HEK293 (cell line): ENCODE measurements around the gene ADCYAP1R1.

ENCODE experiments used
- CTCF ChIA-PET: fragments of 350-600 bp; formaldehyde crosslinking; extraction: SDS; loops from one replicate; lab custom pipeline; 2021; ENCODE audit warnings: antibody characterized with exemption; lab: Yijun Ruan, JAX
- POLR2A ChIA-PET: fragments of 300-600 bp; formaldehyde crosslinking; extraction: SDS; loops from one replicate; lab custom pipeline; 2020; ENCODE audit warnings: antibody characterized with exemption, inconsistent platforms; lab: Yijun Ruan, JAX
- H3K27ac ChIP-seq: fragments of 200-500 bp; sonication (Bioruptor generic); 2 replicates; pipeline ENCODE4 v1.5.1; 2014; ENCODE audit warnings: low read depth, low read length, control low read depth, inconsistent platforms; ENCODE audit errors: extremely low read depth
- H3K36me3 ChIP-seq, 2 experiments: fragments of 200-500 bp in 1 of 2; sonication (Bioruptor generic) in 1 of 2; 1 replicate in 1 of 2; 2 replicates in 1 of 2; pipeline ENCODE4 v1.5.1; 2014 to 2017; ENCODE audit warnings: inconsistent platforms in 2 of 2, low read length in 2 of 2; ENCODE audit not compliant: control insufficient read depth in 2 of 2, insufficient read depth in 1 of 2
- H3K4me1 ChIP-seq: fragments of 200-500 bp; sonication (Bioruptor generic); 2 replicates; pipeline ENCODE4 v1.5.1; 2014; ENCODE audit warnings: mild to moderate bottlenecking, low read length, inconsistent platforms; ENCODE audit not compliant: control insufficient read depth, insufficient read depth
- H3K4me3 ChIP-seq: 2 replicates; pipeline ENCODE4 v1.5.1; 2011; ENCODE audit warnings: low read depth, mild to moderate bottlenecking, control low read depth, low read length, moderate library complexity
- H3K9me3 ChIP-seq: fragments of 200-500 bp; sonication (Bioruptor generic); 2 replicates; pipeline ENCODE4 v1.5.1; 2014; ENCODE audit warnings: low read depth, low read length, inconsistent platforms; ENCODE audit not compliant: control insufficient read depth, insufficient read depth
- KLF8 ChIP-seq: fragments of 450-650 bp; formaldehyde crosslinking; IDR thresholded peaks from 2 replicates; pipeline ENCODE4 v1.5.1; 2016; ENCODE audit warnings: missing biosample characterization, missing genetic modification characterization
- PRDM1 ChIP-seq: fragments of 450-650 bp; formaldehyde crosslinking; IDR thresholded peaks from 2 replicates; pipeline ENCODE4; 2016; ENCODE audit warnings: missing biosample characterization, missing genetic modification characterization
- PRDM2 ChIP-seq: fragments of 450-650 bp; formaldehyde crosslinking; IDR thresholded peaks from 2 replicates; pipeline ENCODE4 v1.5.1; 2016; ENCODE audit warnings: missing biosample characterization, missing genetic modification characterization, borderline replicate concordance
- SP3 ChIP-seq: fragments of 450-650 bp; formaldehyde crosslinking; IDR thresholded peaks from 2 replicates; pipeline ENCODE4 v1.5.1; 2016; ENCODE audit warnings: missing biosample characterization, missing genetic modification characterization
- YY1 ChIP-seq: fragments of 450-650 bp; formaldehyde crosslinking; IDR thresholded peaks from 2 replicates; pipeline ENCODE4 v1.5.1; 2018; ENCODE audit warnings: missing biosample characterization, missing genetic modification characterization
- ZNF133 ChIP-seq: fragments of 450-650 bp; formaldehyde crosslinking; IDR thresholded peaks from 2 replicates; pipeline ENCODE4 v1.5.1; 2016; ENCODE audit warnings: missing biosample characterization, missing genetic modification characterization
- ZNF221 ChIP-seq: fragments of 450-650 bp; formaldehyde crosslinking; IDR thresholded peaks from 2 replicates; pipeline ENCODE4 v1.5.1; 2017; ENCODE audit warnings: missing biosample characterization, missing genetic modification characterization, borderline replicate concordance
- ZNF488 ChIP-seq: fragments of 450-650 bp; formaldehyde crosslinking; IDR thresholded peaks from 2 replicates; pipeline ENCODE4 v1.5.1; 2016; ENCODE audit warnings: missing biosample characterization, missing genetic modification characterization
- ZNF513 ChIP-seq: fragments of 450-650 bp; IDR thresholded peaks from 2 replicates; pipeline ENCODE4 v1.5.1; 2018; ENCODE audit warnings: missing biosample characterization, missing genetic modification characterization
- ZNF514 ChIP-seq: fragments of 450-650 bp; formaldehyde crosslinking; IDR thresholded peaks from 2 replicates; pipeline ENCODE4 v1.5.1; 2016; ENCODE audit warnings: missing biosample characterization, missing genetic modification characterization
- ZNF530 ChIP-seq: fragments of 450-650 bp; formaldehyde crosslinking; IDR thresholded peaks from 2 replicates; pipeline ENCODE4 v1.5.1; 2016; ENCODE audit warnings: low read depth, missing biosample characterization, missing genetic modification characterization
- ZNF558 ChIP-seq: fragments of 450-650 bp; formaldehyde crosslinking; IDR thresholded peaks from 2 replicates; pipeline ENCODE4 v1.5.1; 2016; ENCODE audit warnings: missing biosample characterization, missing genetic modification characterization
- ZNF561 ChIP-seq: fragments of 450-650 bp; IDR thresholded peaks from 2 replicates; pipeline ENCODE4 v1.5.1; 2018; ENCODE audit warnings: missing biosample characterization, missing genetic modification characterization, borderline replicate concordance
- ZNF639 ChIP-seq: fragments of 450-650 bp; formaldehyde crosslinking; IDR thresholded peaks from 2 replicates; pipeline ENCODE4 v1.5.1; 2016; ENCODE audit warnings: missing biosample characterization, missing genetic modification characterization
- ZNF645 ChIP-seq: fragments of 450-650 bp; formaldehyde crosslinking; IDR thresholded peaks from 2 replicates; pipeline ENCODE4; 2016; ENCODE audit warnings: missing biosample characterization, missing genetic modification characterization
- ZNF677 ChIP-seq: fragments of 450-650 bp; IDR thresholded peaks from 2 replicates; pipeline ENCODE4 v1.5.0; 2018; ENCODE audit warnings: missing biosample characterization, mild to moderate bottlenecking, missing genetic modification characterization, moderate library complexity

The ADCYAP1R1 gene

GRCh38 chr7:31099451-31100444, 47.6 kb downstream of the ADCYAP1R1 start (continued):
- TF ChIP-seq ZNF677 (tag by site-specific recombination) = no peak
- no peak for TF ChIP-seq KLF8 (tag by site-specific recombination)

GRCh38 chr7:31100445-31100844, 48.3 kb downstream of the ADCYAP1R1 start:
- no peak overlapping the region for H3K27ac ChIP-seq

More at GRCh38 chr7:31100445-31100844, 48.3 kb downstream of the ADCYAP1R1 start:
- Histone ChIP-seq H3K4me3 (no peak overlapping the region), H3K4me1 (no peaks in the 10 kb centered on the region), H3K9me3 (no peaks in the 10 kb centered on the region), H3K36me3 (no peaks in the 10 kb centered on the region)
- ChIA-PET POLR2A (no interaction called here), CTCF (interaction anchor here (0.6 to 4.7 kb wide), 2 partner anchors 23 to 941 kb away, joined by 3 to 23 read pairs; no protein-coding TSS in a partner anchor)
- TF ChIP-seq PRDM2 (tag by site-specific recombination) = no peak
- no peak for TF ChIP-seq ZNF645
- no peak for TF ChIP-seq ZNF221 (tag by site-specific recombination)
- no peak for TF ChIP-seq SP3 (tag by site-specific recombination)
- no peak for TF ChIP-seq ZNF639
- no peak for TF ChIP-seq YY1 (tag by site-specific recombination)
- no peak for TF ChIP-seq ZNF488 (tag by site-specific recombination)
- no peak for TF ChIP-seq ZNF530 (tag by site-specific recombination)
- TF ChIP-seq ZNF514 (tag by site-specific recombination) = no peak
- no peak for TF ChIP-seq ZNF558 (tag by site-specific recombination)
- no peak for TF ChIP-seq ZNF561 (tag by site-specific recombination)
- no peak for TF ChIP-seq PRDM1 (tag by site-specific recombination)
- TF ChIP-seq ZNF133 (tag by site-specific recombination) = no peak
- TF ChIP-seq ZNF513 (tag by site-specific recombination) = no peak
